Hepatic stellate cell (primary cell): ENCODE data around the gene PPP6R3.
"Not testable (repeated sequence)": the region's sequence is repeated elsewhere in the genome, so short reads cannot be mapped to it uniquely, and the experiment has no call there.

Experiments used
- DNase-seq: peaks from one replicate; pipeline ENCODE4 v3.0.0; 2011; ENCODE audit warnings: low spot score

Gene PPP6R3

GRCh38 chr11:68460741-68461574 lies at the start of gene PPP6R3:
PPP6R3 (plus strand) TSS chr11:68460752; CDS start chr11:68537665, 76,913 bp downstream.
- DNase-seq: peak; percentile 66

- DNase-seq: no peak
Measured at GRCh38 chr11:68411501-68411991, 49.0 kb upstream of the PPP6R3 start.

- no peak for DNase-seq
Measured at GRCh38 chr11:68412593-68413475, 47.7 kb upstream of the PPP6R3 start.

- no peak for DNase-seq
Measured at GRCh38 chr11:68413591-68413999, 47.0 kb upstream of the PPP6R3 start.

- DNase-seq: no peak
Measured at GRCh38 chr11:68414496-68415221, 45.9 kb upstream of the PPP6R3 start.

GRCh38 chr11:68416070-68416578 lies 44.4 kb upstream of the PPP6R3 start:
- DNase-seq: no peak

- no peak for DNase-seq
Measured at GRCh38 chr11:68418648-68419047, 41.9 kb upstream of the PPP6R3 start.

GRCh38 chr11:68420171-68420570 lies 40.4 kb upstream of the PPP6R3 start:
- no peak for DNase-seq

GRCh38 chr11:68423481-68423880 lies 37.1 kb upstream of the PPP6R3 start:
- no peak for DNase-seq

GRCh38 chr11:68424101-68424632 lies 36.4 kb upstream of the PPP6R3 start:
- DNase-seq: no peak

GRCh38 chr11:68424981-68425865 lies 35.3 kb upstream of the PPP6R3 start:
- DNase-seq: no peak

- DNase-seq: no peak
Measured at GRCh38 chr11:68425866-68426380, 34.6 kb upstream of the PPP6R3 start.

GRCh38 chr11:68429661-68430060 lies 30.9 kb upstream of the PPP6R3 start:
- no peak for DNase-seq

GRCh38 chr11:68430384-68430783 lies 30.2 kb upstream of the PPP6R3 start:
- no peak for DNase-seq

- DNase-seq: no peak
Measured at GRCh38 chr11:68430801-68431200, 29.8 kb upstream of the PPP6R3 start.

- no peak for DNase-seq
Measured at GRCh38 chr11:68431984-68432645, 28.4 kb upstream of the PPP6R3 start.

GRCh38 chr11:68432874-68433273 lies 27.7 kb upstream of the PPP6R3 start:
- no peak for DNase-seq

- DNase-seq: no peak
Measured at GRCh38 chr11:68433541-68433940, 27.0 kb upstream of the PPP6R3 start.

- DNase-seq: not testable (repeated sequence)
Measured at GRCh38 chr11:68434159-68434558, 26.4 kb upstream of the PPP6R3 start.
